Amygdala (tissue), 56 donors: Measurements from ENCODE around the gene KLK10.

Source experiments
- DNase-seq, 56 donors: peaks; one replicate each; lab custom pipeline; 2025; lab: John Stamatoyannopoulos, UW

The KLK10 gene

DNA sequence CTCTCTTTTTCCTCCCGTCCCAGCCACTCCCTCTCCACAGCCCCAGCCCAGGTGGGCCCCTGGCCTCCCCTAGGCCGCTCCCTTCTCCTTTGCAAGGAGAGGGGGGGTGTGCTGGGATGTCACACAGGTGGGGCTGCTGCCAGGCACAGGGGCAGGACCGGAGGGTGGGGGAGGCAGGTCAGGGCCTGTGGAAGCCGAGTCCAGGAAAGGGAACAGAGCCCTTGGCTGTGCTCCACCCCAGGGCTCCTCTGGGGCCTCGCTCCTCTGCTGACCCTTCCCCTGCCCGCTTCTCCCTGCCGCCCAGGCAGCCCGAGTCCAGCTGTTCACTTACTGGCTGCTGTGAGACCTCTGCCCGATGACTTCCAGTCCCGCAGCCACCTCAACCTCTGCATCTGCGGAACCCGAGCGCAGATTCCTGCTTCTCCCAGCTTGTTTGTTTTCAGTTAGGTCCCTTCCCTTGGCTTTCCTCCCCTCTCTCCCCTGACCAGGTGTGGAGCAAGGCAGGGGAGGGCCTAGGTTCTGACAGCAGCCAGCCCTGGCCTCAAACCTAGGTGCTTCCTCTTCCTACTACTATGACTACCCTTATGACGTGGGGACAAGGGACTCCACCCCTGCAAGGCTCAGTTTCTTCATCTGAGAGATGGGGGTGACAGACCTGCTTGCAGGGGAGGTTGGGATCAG, 7.8 kb upstream of the KLK10 start:
- DNase-seq: no peak

DNA sequence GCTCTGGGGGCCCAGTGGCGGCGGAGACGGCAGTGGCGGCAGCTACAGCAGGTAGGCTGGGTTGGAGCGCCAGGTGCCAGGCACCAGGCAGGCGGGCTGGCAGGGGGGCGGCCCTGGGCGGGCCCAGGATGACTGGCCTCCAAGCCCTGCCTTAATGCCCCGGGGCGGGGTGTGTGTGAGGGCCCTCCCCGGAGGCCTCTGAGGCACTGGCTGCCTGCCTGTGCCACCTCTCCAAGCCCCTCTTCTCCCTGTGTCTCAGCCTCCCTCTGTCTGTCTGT, 7.0 kb upstream of the KLK10 start, which contains the start of gene KLK11:
Gene KLK11 (minus strand): TSS at position 63 of the 278 bp plus-strand sequence. CDS start 985 bp downstream, outside the sequence.
- DNase-seq: no peak

DNA sequence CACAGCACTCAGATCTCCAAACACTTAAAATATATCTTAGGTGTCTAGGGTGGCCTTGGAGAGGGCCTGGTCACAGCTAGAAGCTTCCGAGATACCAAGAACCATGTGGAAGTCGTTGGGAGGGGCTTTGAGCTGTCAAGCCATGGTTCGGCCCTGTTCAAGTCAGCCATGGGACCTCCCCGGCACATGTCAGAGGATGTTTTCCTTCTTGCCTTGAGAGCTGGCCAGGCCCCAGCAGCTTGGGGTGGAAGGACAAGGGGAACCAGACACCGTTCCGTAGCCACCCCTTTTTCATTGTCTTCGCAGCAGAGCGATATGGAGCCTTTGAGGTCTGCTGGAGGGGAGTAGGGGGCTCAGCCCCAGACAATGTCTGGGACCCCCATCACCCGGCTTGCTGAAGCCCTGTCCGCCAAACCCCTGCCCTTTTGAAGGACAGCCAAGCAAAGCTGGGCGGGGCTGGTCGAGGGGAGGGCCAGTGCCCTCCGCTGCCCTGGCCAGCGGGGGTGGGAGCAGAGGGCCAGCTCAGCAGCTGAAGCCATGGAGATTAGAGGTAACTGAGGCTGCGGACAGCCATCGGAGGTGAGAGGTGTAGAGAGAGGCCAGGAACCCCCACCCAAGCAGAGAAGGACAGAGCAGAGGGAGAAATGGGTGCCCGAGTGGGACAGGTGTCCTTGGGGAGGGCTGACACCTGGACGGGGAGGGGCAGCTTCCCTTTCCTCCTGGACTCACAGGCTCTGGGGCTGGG, 6.5 kb upstream of the KLK10 start:
- DNase-seq: no peak

DNA sequence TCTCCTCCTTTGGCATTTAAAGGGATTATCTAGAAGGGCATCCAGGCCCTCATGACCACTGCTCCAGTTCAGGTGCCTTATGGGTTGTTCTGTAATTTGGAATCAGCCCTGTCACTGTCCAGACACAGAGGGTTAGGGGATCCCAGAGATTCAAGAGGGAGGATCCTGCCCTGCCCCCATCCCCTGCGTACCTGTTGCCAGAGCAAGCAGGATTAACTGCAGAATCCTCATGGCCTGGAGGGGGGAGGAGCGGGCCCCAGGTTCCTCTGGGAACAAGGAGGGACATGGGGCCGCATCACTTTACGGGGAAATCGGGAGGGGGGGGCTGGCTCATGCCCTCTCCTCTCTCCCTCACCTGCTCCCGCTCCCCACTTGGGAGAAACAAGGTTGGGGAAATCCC, 5.9 kb upstream of the KLK10 start:
- DNase-seq: no peak

GRCh38 chr19:51024924-51025323, 5.4 kb upstream of the KLK10 start:
- DNase-seq: no peak

GRCh38 chr19:51023946-51024345, 4.4 kb upstream of the KLK10 start:
- DNase-seq: no peak

GRCh38 chr19:51022526-51022925, 3.0 kb upstream of the KLK10 start:
- DNase-seq: no peak

- DNase-seq: peak in 6 of 56 donors; percentile 3 to 45 (median 8)
Measured at GRCh38 chr19:51020988-51021651, 1.6 kb upstream of the KLK10 start.

GRCh38 chr19:51018745-51019543, 565 bp downstream of the KLK10 start:
- DNase-seq: peak in 2 of 56 donors; percentile 5 to 11

DNA sequence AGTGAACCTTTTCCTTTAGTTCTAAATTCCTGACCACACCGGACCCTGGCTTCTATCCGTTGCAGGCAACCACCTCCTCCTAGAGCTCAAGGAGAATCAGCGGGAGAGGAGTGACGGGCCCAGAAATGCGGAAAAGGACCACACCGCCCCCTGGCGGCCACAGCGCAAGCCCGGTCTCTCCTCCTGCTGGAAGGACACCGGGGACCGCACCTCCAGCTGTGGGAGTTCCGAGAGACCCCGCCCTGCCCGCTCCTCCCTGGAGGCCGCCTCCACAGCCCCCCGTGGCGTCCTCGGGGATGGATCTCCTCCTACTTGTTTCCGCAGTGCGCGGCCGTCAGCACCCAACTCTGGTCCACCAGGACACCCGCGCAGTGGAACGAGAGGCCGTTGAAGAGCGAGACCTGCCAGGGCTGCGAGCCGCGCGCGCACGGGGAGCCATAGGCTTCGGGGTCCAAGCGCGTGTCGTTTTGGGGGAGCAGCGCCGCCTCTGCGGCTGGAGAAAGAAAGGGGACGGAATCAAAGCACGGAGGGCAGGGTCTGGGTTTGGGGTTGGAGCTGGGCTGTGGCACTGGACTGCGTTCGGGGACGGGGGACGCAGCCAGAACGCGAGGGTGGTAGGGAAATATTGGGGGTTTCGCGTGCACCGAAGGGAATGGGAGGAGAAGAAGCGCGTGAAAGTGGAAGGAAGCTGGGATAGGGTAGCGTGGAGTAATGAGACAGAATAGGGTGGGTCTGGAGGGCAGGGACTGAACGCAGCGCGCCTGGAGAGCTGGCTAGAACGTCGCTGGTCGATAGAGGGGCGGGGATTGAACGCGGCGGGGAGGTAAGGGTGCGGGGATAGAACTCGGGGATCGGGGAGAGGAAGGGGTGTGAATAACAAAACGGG, 2.5 kb downstream of the KLK10 start:
- peak in 50 of 56 donors; percentile 3 to 81 (median 40) for DNase-seq

- no peak for DNase-seq
Measured at GRCh38 chr19:51015691-51016267, 3.7 kb downstream of the KLK10 start.

DNA sequence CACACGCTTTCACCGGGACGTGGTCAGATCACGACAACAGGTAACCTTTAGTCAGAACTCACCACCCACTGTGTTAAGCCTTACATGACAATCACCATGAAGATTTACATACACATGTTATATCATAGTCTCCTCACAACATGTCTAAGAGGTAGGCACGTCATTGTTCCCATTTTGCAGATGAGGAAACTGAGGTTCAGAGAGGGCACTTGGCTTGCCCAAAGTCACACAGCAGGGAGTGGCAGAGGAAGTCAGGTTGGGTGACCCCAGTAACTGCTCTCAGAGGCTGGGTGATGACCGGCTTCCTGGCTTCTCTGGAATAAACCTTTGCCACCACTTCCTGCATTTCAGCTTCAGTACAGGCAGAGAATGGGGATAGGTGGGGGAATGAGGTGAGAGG, 5.3 kb downstream of the KLK10 start:
- DNase-seq: no peak

DNA sequence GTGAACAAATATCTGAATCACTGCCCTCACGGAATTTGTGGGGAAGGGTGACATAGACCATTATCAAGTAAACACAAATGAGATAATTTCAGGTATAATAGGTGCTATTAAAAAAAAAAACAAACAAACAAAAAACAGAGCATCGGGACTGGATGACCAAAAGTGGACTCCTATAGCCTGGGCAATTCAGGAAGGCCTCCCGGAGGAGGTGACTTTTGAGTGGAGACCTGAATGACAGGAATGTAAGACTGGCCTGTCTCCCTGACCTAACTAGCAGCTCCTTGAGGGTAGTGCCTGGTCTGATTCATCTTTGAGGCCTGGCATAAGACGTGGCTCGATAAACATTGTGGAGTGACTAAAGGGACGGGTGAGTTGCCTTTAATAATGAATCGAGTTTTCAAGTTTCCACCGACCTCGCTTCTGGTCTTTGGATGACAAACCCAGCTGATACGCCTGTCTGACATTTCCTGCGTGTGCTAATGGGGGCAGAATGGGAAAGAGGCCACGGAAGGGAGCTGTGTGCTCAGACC, 6.8 kb downstream of the KLK10 start:
- no peak for DNase-seq

DNA sequence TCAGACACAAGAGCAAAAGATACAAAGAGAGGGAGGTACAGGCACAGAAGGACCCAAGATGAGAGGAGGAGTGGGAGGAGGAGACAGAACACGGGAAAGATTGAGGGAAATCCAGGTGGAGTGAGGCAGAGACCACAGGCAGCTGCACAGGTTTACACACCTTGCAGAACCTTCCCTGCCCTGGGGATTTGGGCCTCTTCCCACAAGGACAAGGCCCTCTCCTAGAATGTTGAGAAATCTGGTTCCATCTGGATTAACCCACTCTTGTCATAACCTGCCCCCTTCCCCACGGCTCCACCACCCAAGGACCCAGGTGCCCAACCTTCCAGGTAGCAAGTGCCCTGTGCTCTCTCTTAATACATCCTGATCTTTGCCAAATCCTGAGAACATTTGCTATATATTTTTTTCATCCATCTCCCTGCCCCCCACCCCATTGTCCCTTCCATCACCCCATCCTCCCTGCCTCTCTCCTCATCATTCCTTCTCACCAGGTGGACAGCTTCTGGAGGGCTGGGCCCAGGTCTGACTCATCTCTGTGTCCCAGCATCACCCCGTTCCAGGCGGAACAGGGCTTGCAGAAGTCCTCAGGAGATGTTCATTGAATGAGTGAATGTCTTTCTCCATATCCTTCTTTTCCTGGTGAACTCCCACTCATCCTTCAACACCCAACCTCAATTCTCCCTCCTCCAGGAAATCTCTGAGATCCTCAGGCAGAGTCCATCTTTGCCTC, 9.3 kb downstream of the KLK10 start:
- no peak for DNase-seq

GRCh38 chr19:51009061-51009891, 10.2 kb downstream of the KLK10 start:
- no peak for DNase-seq

- no peak for DNase-seq
Measured at GRCh38 chr19:51007488-51007887, 12.0 kb downstream of the KLK10 start.

DNA sequence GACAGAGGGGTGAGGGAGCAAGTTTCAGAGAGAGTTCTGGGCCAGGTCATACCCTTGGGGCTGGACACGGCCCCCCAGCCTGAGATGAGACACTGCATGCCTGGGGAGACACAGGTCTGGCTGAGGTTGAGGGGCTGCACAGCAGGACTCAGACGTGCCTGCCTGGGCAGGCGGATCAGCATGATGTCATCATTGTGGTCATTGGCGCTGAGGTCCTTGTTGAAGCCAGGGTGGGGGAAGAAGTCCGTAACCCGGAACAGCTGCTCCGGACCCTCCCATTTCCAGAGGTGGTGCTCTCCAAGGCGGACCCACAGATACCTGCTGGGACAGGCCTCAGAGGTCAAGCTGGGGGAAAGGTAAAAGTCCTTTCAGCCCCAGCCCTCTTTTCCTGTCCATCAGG, 13.1 kb downstream of the KLK10 start:
- no peak for DNase-seq

DNA sequence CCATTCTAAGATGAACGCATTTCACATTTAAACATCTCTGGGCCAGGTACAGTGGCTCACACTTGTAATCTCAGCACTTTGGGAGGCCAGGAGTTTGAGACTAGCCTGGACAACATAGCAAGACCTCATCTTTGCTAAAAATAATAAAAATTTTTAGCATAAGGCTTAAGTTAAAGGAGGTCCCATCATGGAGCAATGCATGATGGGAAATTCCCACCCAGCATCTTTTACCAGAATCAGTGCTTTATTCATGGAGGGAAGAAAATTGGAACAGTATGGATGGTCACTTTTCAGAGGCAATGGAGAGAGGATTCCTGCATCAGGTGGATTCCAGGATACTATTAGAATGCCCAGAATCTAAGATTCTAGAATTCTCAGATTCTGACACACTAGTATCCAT, 14.3 kb downstream of the KLK10 start:
- DNase-seq: no peak
